HG03196 (cell line): ENCODE data around the gene TRIP10.
"Not testable (repeated sequence)": the region's sequence is repeated elsewhere in the genome, so short reads cannot be mapped to it uniquely, and the experiment has no call there.

ENCODE experiments used
- ATAC-seq: cut with Tn5 transposase; IDR thresholded peaks from one replicate; pipeline ENCODE4 v1.9.1; 2021; ENCODE audit not compliant: unreplicated experiment

Gene TRIP10

GRCh38 chr19:6739390-6739882 lies at the start of gene TRIP10:
Gene TRIP10, plus strand, starts transcription at chr19:6739680. Its CDS starts 82 bp downstream, at chr19:6739762.
- no peak for ATAC-seq

- no peak for ATAC-seq
Measured at GRCh38 chr19:6690160-6690885, 49.2 kb upstream of the TRIP10 start.

GRCh38 chr19:6691342-6691741 lies 48.1 kb upstream of the TRIP10 start:
- no peak for ATAC-seq

- no peak for ATAC-seq
Measured at GRCh38 chr19:6692027-6692426, 47.5 kb upstream of the TRIP10 start.

GRCh38 chr19:6693056-6693471 lies 46.4 kb upstream of the TRIP10 start:
- no peak for ATAC-seq

GRCh38 chr19:6693681-6694080 lies 45.8 kb upstream of the TRIP10 start:
- ATAC-seq = no peak

GRCh38 chr19:6694147-6694815 lies 45.2 kb upstream of the TRIP10 start:
- no peak for ATAC-seq

- no peak for ATAC-seq
Measured at GRCh38 chr19:6696239-6696820, 43.1 kb upstream of the TRIP10 start.

GRCh38 chr19:6697291-6697690 lies 42.2 kb upstream of the TRIP10 start:
- ATAC-seq = no peak

GRCh38 chr19:6699935-6700334 lies 39.5 kb upstream of the TRIP10 start:
- no peak for ATAC-seq

- ATAC-seq = no peak
Measured at GRCh38 chr19:6700586-6701316, 38.7 kb upstream of the TRIP10 start.

GRCh38 chr19:6705931-6706632 lies 33.4 kb upstream of the TRIP10 start:
- no peak for ATAC-seq

- ATAC-seq = no peak
Measured at GRCh38 chr19:6706633-6706958, 32.9 kb upstream of the TRIP10 start.

GRCh38 chr19:6707011-6707657 lies 32.3 kb upstream of the TRIP10 start:
- ATAC-seq = no peak

GRCh38 chr19:6707658-6708018 lies 31.8 kb upstream of the TRIP10 start:
- no peak for ATAC-seq

GRCh38 chr19:6708346-6708745 lies 31.1 kb upstream of the TRIP10 start:
- ATAC-seq = no peak

GRCh38 chr19:6708913-6709312 lies 30.6 kb upstream of the TRIP10 start:
- not testable (repeated sequence) for ATAC-seq

- ATAC-seq = no peak
Measured at GRCh38 chr19:6709549-6709948, 29.9 kb upstream of the TRIP10 start.

GRCh38 chr19:6710273-6711077 lies 29.0 kb upstream of the TRIP10 start:
- no peak for ATAC-seq

GRCh38 chr19:6711078-6711361 lies 28.5 kb upstream of the TRIP10 start:
- no peak for ATAC-seq
